LNCAP (cell line): ENCODE data around the gene ANKS1A.

ENCODE experiments used
- TF ChIP-seq, protein P1 (sequence below): fragments of 450-650 bp; IDR thresholded peaks from 2 replicates; pipeline ENCODE4 v1.5.1; 2017; ENCODE audit warnings: mild to moderate bottlenecking

Gene ANKS1A

DNA sequence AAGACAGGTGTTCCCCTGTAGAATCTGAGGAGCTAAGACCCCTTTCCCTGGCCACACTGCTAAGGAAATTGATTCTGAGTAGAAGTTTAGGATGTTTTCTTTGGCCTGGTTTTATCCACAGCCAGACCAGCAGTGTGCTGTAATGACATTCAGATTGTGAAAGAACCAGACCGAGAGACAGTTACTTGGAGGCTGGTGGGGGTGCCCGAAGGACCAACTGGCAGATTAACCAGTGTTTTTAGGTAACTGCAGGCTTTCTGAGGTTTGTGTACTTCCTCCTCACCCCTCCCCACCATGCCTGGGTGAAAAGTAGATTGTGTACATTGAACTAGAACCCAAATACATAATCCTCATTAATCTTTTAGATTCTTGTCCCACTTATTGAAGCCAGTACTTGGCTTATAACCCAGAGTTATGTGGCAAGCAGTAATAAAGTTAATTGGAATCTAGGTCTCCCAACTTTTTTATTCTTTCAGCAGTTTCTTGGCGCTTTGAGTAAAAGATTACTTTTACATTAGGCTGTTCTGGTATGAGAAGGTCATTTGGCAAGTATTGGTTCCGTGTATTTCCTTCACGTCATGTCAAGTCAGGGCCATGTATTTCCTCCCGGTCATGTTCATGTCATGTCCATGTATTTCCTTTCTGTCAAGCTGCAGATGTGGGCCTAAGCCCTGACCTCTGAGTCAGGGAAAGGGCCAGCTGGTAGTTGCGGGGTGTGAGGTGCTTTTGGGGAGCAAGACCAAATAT, 158.4 kb downstream of the ANKS1A start:
- TF ChIP-seq, protein P1, sequence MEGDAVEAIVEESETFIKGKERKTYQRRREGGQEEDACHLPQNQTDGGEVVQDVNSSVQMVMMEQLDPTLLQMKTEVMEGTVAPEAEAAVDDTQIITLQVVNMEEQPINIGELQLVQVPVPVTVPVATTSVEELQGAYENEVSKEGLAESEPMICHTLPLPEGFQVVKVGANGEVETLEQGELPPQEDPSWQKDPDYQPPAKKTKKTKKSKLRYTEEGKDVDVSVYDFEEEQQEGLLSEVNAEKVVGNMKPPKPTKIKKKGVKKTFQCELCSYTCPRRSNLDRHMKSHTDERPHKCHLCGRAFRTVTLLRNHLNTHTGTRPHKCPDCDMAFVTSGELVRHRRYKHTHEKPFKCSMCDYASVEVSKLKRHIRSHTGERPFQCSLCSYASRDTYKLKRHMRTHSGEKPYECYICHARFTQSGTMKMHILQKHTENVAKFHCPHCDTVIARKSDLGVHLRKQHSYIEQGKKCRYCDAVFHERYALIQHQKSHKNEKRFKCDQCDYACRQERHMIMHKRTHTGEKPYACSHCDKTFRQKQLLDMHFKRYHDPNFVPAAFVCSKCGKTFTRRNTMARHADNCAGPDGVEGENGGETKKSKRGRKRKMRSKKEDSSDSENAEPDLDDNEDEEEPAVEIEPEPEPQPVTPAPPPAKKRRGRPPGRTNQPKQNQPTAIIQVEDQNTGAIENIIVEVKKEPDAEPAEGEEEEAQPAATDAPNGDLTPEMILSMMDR = no peak

DNA sequence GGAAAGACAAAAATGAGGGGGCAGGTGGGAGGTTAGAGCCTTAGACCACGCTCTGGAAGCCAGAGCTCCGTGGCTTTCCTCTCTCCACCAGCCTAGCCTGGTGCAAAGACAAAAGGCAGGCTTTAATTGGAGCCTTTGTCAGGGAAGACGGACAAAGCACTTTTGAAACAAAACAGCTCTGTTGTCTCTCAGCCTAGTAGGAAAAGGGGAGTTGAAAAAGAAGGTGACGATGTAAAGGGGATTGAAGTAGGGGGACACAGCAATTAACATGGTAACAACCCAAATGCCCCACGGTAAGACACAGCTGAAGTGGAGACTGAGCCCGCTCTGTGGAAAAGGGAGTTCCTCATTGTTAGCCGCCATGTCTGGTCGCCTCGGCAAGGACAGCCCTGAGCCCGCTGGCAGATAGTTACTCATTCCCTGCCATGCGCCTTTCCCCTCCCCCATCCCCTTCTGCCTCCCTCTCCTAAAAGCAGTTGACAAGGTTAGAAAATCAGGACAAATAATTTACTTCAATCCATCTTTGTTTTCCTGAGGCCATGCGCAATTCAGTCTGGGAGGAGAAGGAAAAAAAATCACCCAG, 159.1 kb downstream of the ANKS1A start:
- TF ChIP-seq, protein P1 = no peak

DNA sequence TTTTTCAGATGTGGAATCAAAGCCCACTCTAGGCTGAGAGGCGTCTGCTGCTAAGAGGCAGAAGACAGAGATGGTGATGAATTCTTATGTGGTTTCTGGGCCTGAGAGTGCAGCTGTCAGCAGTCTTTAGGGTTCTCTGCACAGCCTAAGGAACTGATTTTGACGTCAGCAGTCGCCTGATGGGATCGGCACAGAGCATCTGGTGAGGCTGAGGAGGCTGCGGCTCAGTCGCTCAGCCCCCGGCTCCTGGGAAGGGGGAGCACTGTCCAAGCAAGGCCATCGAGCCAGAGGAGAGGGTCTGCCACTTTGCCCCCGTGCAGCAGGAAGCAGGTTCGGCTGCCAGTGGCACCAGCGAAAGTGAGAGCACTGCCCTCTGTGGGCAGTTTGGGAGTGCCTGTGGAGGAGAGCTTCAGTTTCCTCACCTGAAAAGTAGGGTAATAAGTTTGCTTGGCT, 159.6 kb downstream of the ANKS1A start:
- TF ChIP-seq, protein P1 = no peak

DNA sequence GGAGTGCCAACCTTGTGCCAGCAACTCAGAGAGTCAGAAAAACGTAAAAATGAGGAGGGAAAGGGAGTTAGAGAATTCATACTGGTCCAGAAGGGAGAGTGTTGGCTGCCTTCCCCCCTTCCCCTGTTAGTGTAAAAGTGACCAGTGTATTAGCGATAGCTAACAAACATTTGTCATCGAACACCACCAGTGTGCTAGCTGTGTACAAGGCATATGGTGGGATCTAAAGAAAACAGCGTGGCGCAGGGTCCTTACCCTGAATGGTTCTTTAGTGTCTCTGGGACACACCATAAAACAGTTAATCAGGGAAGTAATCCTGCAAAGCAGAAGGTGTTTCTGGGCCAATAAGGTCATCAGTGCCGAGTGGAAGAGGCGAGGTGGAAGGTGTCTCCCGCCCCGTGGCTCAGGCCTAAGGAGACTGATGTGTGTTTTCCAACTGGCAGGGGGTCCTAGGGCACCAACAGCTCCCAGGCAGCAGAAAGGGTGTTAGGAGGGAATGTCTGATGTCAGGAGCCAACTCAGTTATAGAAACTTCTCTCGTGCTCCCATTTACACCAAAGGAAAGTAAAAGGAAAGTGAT, 160.2 kb downstream of the ANKS1A start:
- TF ChIP-seq, protein P1 = no peak

DNA sequence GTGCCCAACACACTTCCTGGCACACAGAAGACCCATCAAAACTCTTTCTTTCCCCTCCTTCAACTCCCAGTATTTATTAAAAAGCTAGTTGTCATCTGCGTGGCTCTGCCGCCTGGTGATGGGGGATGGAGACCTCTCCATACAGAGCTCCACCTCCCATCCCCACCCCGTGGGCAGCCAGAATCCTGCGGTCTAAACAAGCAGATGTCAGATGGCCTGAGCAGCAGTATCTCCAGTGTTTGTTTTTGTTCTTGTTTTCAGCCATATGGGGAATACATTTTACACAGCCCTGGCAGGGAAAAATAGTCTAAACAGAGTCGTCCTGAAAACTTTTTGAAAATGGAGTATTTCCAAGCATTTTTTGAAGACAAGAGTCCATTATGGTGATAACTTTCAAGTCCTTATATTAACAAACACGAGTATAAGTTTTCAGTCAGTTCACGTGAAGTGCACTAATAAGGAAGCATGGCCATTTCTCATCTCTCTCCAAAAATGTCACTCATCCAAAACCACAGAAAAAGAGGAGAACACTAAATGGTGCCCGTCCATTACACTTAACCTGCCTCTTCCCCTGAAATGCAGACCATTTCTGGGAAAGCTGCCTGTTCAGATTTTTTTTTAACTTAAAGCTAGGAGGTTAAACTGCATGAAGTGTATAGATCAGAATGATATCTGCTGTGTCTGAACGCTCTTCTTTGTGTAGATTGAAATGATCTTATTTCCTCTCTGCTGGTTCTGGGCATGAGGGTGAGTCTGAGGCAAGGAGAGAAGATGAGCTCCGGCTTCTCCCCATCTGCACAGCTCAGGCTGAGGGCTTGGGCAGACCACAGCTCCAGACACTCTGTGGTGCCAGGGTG, 161.1 kb downstream of the ANKS1A start:
- TF ChIP-seq, protein P1 = no peak

DNA sequence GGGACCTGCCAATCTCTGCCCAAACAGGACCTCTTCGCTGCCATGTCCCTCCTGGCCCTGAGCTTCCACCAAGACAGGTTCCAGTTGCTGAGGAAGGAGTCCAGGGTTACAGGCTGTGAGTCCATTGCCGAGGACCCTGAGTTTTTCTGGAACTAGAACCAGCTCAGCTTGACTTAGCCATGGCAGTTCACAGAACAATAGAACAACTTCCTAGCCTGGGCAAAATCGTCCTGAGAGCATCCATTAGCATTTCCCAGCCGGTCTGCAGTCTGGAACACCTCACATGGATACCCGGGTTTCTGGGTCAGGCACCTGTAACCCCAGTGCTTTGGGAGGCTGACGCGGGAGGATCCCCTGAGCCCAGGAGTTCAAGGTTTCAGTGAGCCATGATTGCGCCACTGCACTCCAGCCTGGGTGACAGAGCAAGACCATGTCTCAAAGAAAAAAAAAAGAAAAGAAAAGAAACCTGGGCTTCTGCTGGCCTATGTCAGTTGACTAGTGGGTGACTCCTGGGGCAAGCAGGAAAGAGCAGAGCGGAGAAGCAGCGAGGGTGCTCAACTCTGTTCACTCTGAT, 161.8 kb downstream of the ANKS1A start:
- TF ChIP-seq, protein P1 = no peak

DNA sequence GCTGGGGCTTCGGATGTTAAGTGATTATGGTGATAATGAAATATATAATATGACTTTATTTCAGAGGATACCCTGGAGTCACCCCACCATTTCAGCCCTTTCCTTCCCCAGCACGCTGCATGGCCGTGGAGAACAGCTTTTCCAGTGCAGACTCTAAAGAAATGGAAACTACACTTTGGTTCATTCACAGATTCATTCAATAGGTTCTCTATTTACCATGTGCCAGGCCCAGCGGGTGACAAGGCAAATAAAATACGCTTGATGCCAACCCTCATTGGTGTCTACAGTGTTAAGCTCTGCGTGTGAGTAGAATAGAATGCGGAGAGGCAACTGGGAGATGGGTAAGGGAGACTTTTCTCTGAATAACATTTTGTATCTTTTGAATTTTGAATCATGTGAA, 162.3 kb downstream of the ANKS1A start:
- TF ChIP-seq, protein P1 = no peak
